ENCODE results near the gene PRKAA2.

DNA sequence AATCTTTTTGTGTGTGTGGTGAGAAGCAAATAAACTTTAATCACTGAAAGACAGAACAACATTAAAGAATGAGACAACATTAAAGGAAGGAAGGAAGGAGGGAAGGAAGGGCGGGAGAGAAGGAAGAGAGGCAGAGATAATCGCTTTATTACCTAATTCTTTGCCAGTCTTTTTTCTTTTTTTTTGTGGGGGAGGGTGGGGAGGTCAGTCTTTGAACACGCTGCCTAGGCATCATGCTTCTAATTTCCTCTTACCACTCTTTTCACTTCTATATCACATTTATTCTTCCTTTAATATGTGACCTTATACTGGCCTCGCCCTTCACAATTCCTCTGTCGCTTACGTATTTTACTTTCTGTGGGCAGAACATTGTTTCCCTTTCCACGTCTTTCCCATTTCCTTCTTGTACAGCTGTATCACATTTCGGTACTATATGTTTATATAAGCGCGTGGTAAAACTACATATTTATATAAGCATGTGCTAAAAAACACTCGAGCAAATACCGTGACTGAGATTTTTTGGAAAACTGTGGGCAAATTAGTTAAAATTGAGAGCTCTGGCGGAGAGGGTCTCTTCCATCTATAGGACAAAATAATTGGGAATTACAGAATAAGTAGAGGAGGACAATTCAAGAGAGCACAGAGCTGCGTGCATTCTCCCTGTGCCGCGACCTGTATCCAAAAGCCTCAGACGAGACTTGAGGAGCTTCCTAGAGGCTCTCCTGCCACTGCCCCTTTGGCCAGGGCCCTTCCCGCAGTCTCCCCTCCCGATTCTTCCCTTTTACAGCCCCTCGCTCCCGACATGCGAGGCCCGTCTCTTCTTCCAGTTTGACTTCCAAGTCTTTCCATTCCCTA, 823 bp upstream of the PRKAA2 start:
- TF ChIP-seq POLR2A (IDR thresholded peaks at IDR 0.05; ENCODE audit: low read length) (no peak), GATA1 (IDR thresholded peaks at IDR 0.05; ENCODE audit: low read depth, low read length) (no peak)

Measured in erythroblast (primary cell).